ENCODE results near the gene AGRP. TPM values are rescaled to one million over a fixed set of nuclear protein-coding genes. Genes with fewer than 3 reads are reported as not detected.
A peak's percentile ranks its signal among the peaks of the same experiment; 100 is the strongest.

Gene AGRP
- total RNA-seq, 1 donor = not detected

DNA sequence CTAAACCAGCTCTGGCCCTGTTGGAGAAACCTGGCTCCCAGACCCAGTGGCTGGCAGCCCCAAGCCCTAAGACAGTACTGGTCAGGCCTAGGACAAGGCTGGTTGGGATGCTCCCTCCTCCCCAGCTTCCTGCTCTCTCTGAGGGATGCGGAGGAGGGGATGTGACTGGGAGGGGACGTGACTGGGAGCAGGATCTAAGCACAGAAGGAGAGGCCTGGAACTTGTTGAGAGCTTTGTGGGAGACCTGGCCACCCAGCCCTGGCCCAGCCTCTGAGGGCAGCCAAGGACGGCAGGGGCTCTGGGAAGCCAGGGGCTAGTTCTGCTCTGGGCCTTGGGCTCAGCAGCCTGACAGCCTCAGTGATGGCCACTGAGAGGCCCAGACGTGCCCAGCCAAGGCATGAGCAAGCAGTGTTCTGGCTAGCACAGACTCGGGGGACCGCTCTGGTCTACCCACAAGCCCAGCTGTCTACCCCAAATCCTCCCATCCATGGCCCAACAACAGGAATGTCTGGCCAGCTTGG, 25.2 kb downstream of the AGRP start:
- DNase-seq (ENCODE audit: low read depth) = no peak
- TF ChIP-seq, protein P1, sequence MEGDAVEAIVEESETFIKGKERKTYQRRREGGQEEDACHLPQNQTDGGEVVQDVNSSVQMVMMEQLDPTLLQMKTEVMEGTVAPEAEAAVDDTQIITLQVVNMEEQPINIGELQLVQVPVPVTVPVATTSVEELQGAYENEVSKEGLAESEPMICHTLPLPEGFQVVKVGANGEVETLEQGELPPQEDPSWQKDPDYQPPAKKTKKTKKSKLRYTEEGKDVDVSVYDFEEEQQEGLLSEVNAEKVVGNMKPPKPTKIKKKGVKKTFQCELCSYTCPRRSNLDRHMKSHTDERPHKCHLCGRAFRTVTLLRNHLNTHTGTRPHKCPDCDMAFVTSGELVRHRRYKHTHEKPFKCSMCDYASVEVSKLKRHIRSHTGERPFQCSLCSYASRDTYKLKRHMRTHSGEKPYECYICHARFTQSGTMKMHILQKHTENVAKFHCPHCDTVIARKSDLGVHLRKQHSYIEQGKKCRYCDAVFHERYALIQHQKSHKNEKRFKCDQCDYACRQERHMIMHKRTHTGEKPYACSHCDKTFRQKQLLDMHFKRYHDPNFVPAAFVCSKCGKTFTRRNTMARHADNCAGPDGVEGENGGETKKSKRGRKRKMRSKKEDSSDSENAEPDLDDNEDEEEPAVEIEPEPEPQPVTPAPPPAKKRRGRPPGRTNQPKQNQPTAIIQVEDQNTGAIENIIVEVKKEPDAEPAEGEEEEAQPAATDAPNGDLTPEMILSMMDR (IDR thresholded peaks at IDR 0.05; ENCODE audit: insufficient read depth, low read depth, low read length) = no peak
- no peak overlapping the region for H3K4me3 ChIP-seq (ENCODE audit: low read depth, low read length)

DNA sequence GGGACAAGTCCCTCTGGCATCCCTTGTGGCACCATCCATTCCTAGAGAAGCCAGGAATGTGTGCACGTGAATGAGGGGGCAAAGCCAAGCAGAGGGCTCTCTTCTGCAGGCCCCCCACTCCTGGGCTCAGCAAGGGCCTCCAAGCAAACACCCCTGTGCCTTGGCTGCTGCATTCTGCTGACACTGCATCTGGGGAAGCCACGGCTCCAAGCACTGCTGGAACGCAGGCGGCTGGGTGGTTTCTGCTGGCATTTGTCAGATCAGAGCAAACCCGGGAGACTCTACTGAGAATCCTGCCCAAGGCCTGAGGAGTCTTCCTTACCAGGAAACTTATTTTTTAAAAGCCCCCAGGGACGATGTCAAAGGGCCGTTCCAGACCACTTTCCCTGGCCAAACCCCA, 25.7 kb downstream of the AGRP start:
- DNase-seq (ENCODE audit: low read depth) = no peak
- TF ChIP-seq, protein P1 (IDR thresholded peaks at IDR 0.05; ENCODE audit: insufficient read depth, low read depth, low read length) = no peak
- no peak overlapping the region for H3K4me3 ChIP-seq (ENCODE audit: low read depth, low read length)

DNA sequence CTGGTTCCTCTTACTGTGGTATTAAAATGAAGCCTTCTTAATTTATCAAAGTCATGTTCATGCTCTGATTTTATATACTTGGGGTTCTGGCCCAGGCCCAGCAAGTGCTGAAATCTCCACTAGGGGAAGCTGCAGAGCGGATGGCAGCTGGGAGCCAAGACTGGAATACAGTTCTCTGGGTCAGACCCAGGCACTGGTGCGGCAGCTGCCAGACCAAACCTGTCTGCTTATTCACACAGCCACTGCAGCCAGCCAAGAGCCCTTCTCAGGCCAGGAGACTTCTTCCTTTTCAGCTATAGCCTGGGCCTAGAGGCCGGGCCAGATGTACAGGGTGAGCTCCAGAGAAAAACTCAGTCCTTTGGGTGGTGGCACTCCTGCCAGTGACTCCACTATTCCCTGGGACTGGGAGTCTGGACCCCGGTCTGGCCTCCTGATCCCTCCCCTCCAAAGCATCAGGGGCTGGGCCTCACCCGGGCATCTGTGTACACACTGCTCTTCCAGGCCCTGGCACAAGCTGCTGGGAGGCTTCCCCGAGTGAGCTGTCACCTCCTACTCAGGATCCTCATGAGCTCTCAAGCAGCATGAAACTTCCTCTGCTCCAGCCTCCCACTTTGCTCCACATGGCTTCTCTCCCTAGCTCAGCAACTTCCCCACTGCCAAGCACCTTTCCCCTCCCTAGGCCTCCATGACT, 26.8 kb downstream of the AGRP start:
- peak; percentile 55 for DNase-seq (ENCODE audit: low read depth)
- TF ChIP-seq, protein P1 (IDR thresholded peaks at IDR 0.05; ENCODE audit: insufficient read depth, low read depth, low read length) = peak; percentile 61

DNA sequence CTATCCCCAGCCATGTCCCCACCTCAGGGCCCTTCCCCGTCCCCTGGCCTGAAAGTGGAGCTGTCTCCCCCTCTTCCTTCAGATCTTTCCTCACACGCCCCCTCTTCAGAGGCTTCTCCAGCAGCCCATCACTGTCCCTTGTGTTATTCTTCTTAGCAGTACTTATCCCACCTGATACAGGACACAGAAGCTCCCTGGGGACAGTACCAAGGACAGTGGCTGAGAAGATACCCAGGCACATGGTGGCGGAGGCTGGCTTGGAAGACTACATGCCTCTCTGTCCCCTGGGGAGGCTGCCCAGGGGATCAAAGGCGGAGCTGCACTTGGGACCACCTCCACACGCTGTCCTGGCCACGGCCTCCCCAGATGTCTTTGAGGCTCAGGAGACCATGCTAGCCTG, 28.5 kb downstream of the AGRP start:
- H3K4me3 ChIP-seq (ENCODE audit: low read depth, low read length) = no peak overlapping the region
- DNase-seq (ENCODE audit: low read depth) = no peak
- TF ChIP-seq, protein P1 (IDR thresholded peaks at IDR 0.05; ENCODE audit: insufficient read depth, low read depth, low read length) = no peak

More for the DNA sequence above, 26.8 kb downstream of the AGRP start:
- no peak overlapping the region for H3K4me3 ChIP-seq (ENCODE audit: low read depth, low read length)

DNA sequence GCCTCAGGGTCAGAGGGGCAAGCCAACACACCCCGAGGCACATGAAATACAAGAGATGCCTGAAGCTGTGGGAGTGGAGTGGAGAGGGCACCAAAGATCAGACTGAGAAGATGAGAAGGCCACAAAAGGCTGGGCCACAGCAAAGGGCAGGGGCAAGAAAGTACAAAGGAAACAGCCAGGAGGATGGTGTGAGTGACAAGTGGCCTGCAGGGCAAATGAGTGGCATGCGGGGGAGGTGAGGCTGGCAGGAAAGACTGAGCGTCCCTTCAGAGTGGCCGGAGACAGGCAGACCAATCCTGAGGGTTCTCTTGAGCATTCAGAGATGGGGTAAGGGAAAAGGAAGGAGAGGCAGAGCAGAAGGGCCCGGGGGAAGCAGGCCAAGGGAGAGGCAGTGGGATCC, 29.2 kb downstream of the AGRP start:
- DNase-seq (ENCODE audit: low read depth) = no peak
- TF ChIP-seq, protein P1 (IDR thresholded peaks at IDR 0.05; ENCODE audit: insufficient read depth, low read depth, low read length) = no peak
- no peak overlapping the region for H3K4me3 ChIP-seq (ENCODE audit: low read depth, low read length)

DNA sequence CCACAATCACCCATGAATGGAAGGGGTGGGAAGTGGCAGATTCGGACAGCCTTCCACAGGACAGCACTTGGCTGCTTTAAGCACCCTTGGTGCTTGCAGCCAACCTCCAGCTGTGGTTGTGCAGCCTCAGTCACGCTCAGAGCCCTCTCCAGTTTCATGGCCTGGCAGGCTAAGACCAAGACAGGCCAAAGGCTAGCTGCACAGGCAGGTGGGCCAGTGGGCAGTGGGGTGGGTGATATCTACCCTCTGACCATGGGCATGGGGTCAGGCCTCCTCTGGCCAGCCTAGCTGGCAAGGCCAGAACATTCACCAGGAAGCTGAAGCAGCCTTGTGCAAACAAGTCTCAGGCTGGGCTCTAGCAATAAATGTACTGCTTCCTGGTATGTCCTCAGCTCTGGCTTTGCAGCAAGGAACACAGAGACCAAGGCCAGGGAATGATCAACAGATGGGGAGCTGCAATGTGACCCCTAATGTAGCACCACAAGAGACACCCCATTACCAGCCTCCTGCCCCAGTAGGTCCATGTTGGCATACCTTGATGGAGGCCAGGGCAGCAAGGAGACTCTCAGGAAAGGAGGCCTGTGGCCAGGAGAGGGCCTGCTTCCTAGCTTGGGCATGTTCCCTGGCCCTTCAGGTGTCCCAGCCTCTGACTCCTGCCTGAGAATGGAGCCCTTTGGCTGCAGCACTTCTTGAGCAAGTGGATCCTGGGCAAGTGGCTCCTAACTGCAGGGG, 31.5 kb downstream of the AGRP start:
- no peak for DNase-seq (ENCODE audit: low read depth)
- H3K4me3 ChIP-seq (ENCODE audit: low read depth, low read length) = no peak overlapping the region
- TF ChIP-seq, protein P1 (IDR thresholded peaks at IDR 0.05; ENCODE audit: insufficient read depth, low read depth, low read length) = no peak

Measured in fibroblast of villous mesenchyme (primary cell).